Effector memory CD4-positive, alpha-beta T cell (primary cell): Measurements from ENCODE around the gene C1QC.

Source experiments
- DNase-seq, 3 donors: peaks; one replicate each; pipeline ENCODE4 v3.0.0-alpha.2; 2020
- H3K27ac ChIP-seq: 2 replicates; pipeline ENCODE4 v1.7.0; 2013; ENCODE audit warnings: mild to moderate bottlenecking, low read length, moderate library complexity; ENCODE audit not compliant: insufficient read depth, poor library complexity, severe bottlenecking
- H3K27me3 ChIP-seq: replicated peaks from 2 replicates; pipeline ENCODE4 v1.7.0; 2013; ENCODE audit warnings: mild to moderate bottlenecking, low read length; ENCODE audit not compliant: insufficient read depth, control insufficient read depth, poor library complexity, severe bottlenecking
- H3K36me3 ChIP-seq: 2 replicates; pipeline ENCODE4 v1.7.0; 2013; ENCODE audit warnings: mild to moderate bottlenecking, low read length, moderate library complexity; ENCODE audit not compliant: control insufficient read depth, insufficient read depth
- H3K4me1 ChIP-seq: 2 replicates; pipeline ENCODE4 v1.7.0; 2013; ENCODE audit warnings: low read length, mild to moderate bottlenecking; ENCODE audit not compliant: control insufficient read depth, insufficient read depth, poor library complexity, severe bottlenecking
- H3K4me3 ChIP-seq: 2 replicates; pipeline ENCODE4 v1.7.0; 2013; ENCODE audit warnings: low read length, low read depth, mild to moderate bottlenecking; ENCODE audit not compliant: insufficient read depth, poor library complexity, severe bottlenecking
- H3K9me3 ChIP-seq: 2 replicates; pipeline ENCODE4 v1.7.0; 2013; ENCODE audit warnings: mild to moderate bottlenecking, low read length, moderate library complexity; ENCODE audit not compliant: control insufficient read depth
- total RNA-seq, 3 donors: gene quantifications; one replicate each; lab custom pipeline; 2026; lab: John Stamatoyannopoulos, UW

Gene C1QC
- total RNA-seq: 0 reads per million in 3 donors

GRCh38 chr1:22643381-22643780 lies at the start of gene C1QC:
C1QC (plus strand) TSS chr1:22643633; CDS start chr1:22644024, 391 bp downstream.
- DNase-seq: no peak
- H3K27me3 ChIP-seq: peaks cover 6% of the 10 kb centered on the region

GRCh38 chr1:22594396-22594795 lies 49.0 kb upstream of the C1QC start:
- Histone ChIP-seq H3K4me3 (no peak overlapping the region), H3K27me3 (no peaks in the 10 kb centered on the region)

More at GRCh38 chr1:22643381-22643780, at the start of gene C1QC:
- no peaks in the 10 kb centered on the region for H3K9me3 ChIP-seq
- no peak within 1 kb of the TSS for H3K4me3 ChIP-seq
- H3K4me1 ChIP-seq: no peaks in the 10 kb centered on the region
- no peaks in the 10 kb centered on the region for H3K36me3 ChIP-seq
- H3K27ac ChIP-seq: no peak within 1 kb of the TSS

DNA sequence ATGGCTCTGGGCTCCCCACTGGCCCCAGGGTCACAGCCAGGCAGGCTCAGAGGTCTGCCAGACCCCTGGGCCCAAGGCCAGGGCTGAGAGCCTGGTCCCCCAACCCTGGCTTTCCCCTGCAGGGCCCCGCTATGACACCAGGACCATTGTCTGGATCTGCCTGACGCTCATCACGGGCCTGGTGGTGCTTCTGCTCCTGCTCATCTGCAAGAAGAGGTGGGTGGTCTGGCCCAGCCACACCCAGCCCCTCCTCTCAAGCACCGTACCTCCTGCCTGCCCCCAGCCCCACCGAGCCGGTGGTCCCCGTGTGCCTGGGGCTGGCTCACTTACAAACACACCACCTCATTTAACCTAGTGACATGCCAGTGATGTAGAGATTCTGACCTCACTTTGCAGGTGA lies 48.3 kb upstream of the C1QC start:
- DNase-seq: no peak
- Histone ChIP-seq H3K4me3 (no peak overlapping the region), H3K9me3 (no peaks in the 10 kb centered on the region), H3K27ac (no peak overlapping the region), H3K4me1 (no peaks in the 10 kb centered on the region), H3K27me3 (no peaks in the 10 kb centered on the region), H3K36me3 (no peaks in the 10 kb centered on the region)

More at GRCh38 chr1:22594396-22594795, 49.0 kb upstream of the C1QC start:
- no peaks in the 10 kb centered on the region for H3K4me1 ChIP-seq
- no peaks in the 10 kb centered on the region for H3K9me3 ChIP-seq
- no peaks in the 10 kb centered on the region for H3K36me3 ChIP-seq
- H3K27ac ChIP-seq: no peak overlapping the region
- no peak for DNase-seq

- no peak for DNase-seq
- no peaks in the 10 kb centered on the region for H3K27me3 ChIP-seq
- no peaks in the 10 kb centered on the region for H3K9me3 ChIP-seq
- no peaks in the 10 kb centered on the region for H3K36me3 ChIP-seq
- no peaks in the 10 kb centered on the region for H3K4me1 ChIP-seq
- no peak overlapping the region for H3K4me3 ChIP-seq
- no peak overlapping the region for H3K27ac ChIP-seq
These were observed 46.0 kb upstream of the C1QC start for GRCh38 chr1:22597301-22597965.

- Histone ChIP-seq H3K9me3 (no peaks in the 10 kb centered on the region), H3K4me3 (no peak overlapping the region), H3K4me1 (no peaks in the 10 kb centered on the region), H3K36me3 (no peaks in the 10 kb centered on the region), H3K27ac (no peak overlapping the region), H3K27me3 (no peaks in the 10 kb centered on the region)
- DNase-seq: no peak
These were observed 45.4 kb upstream of the C1QC start for GRCh38 chr1:22597996-22598395.

DNA sequence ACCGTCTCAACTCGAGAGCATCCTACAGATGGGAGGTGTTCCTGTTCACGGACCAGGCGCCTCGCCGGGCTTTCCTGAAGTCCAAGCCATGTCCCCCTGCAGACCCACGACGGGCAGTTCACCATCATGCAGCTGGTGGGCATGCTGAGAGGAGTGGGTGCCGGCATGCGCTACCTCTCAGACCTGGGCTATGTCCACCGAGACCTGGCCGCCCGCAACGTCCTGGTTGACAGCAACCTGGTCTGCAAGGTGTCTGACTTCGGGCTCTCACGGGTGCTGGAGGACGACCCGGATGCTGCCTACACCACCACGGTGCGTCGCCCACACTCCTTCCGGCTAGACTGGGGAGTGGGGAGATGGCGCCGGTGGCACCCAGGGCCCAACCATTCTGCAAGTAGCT lies 44.7 kb upstream of the C1QC start:
- Histone ChIP-seq H3K4me1 (no peaks in the 10 kb centered on the region), H3K27ac (no peak overlapping the region), H3K9me3 (no peaks in the 10 kb centered on the region), H3K4me3 (no peak overlapping the region), H3K36me3 (no peaks in the 10 kb centered on the region), H3K27me3 (no peaks in the 10 kb centered on the region)
- no peak for DNase-seq

DNA sequence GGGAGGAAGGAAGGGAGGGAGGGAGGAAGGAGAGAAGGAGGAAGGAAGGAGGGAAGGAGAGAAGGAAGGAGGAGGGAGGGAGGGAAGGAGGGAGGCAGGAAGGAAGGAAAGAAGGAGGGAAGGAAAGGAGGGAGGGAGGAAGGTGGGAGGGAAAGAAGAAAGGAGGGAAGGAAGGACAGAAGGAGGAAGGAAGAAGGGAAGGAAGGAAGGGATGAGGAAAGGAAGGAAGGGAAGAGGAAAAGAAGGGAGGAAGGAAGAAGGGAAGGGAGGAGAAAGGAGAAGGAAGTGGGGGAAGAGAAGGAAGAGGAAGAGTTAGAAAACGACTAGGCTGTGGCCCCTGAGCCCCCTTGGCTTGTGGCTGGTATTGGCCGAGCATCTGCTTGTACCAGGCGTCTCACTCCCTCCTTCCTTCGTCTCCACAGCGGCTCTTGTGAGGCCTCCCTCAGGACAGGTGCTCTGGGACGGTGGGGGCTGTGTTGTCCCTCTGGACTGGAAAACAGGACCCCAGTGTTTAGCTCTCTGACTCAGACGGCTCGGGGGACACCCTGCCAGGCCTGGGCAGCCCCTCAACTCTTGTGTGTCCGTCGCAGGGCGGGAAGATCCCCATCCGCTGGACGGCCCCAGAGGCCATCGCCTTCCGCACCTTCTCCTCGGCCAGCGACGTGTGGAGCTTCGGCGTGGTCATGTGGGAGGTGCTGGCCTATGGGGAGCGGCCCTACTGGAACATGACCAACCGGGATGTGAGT lies 43.2 kb upstream of the C1QC start:
- Histone ChIP-seq H3K27me3 (peaks cover 4% of the 10 kb centered on the region), H3K9me3 (no peaks in the 10 kb centered on the region), H3K27ac (no peak overlapping the region), H3K36me3 (no peaks in the 10 kb centered on the region), H3K4me3 (no peak overlapping the region), H3K4me1 (no peaks in the 10 kb centered on the region)
- DNase-seq: no peak

DNA sequence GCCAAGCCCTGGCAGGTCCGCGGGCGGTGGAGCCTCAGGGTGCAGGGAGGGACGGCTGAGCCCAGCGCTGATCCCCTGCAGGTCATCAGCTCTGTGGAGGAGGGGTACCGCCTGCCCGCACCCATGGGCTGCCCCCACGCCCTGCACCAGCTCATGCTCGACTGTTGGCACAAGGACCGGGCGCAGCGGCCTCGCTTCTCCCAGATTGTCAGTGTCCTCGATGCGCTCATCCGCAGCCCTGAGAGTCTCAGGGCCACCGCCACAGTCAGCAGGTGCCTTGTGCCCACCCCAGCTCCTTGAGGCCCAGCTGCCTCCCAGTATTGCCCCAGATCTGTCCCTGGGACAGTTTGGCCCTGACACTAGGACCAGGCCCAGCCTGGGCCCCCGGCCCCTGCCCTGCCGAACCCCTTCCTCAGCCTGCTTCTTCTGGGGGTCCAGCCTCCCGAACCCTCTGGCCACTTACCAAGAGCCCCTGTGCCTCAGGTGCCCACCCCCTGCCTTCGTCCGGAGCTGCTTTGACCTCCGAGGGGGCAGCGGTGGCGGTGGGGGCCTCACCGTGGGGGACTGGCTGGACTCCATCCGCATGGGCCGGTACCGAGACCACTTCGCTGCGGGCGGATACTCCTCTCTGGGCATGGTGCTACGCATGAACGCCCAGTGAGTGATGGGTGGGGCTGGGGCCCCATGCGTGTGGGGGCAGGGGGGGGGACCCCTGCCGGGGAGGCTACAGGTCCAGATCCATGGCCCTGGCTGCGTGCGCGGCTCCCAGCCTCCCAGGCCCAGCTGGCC lies 42.4 kb upstream of the C1QC start:
- no peak overlapping the region for H3K4me3 ChIP-seq

DNA sequence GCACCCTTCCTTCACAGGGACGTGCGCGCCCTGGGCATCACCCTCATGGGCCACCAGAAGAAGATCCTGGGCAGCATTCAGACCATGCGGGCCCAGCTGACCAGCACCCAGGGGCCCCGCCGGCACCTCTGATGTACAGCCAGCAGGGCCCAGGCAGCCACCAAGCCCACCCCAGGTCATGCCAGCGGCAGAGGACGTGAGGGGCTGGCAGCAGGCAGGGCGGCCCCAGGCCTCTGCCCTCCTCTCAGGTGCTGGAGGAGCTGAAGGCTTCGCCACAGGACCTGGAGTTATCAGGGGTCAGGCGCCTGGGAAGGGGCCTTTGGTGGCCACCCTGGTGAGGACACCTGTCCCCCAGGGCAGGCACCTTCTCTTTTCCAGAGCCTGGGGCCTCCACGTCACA lies 41.8 kb upstream of the C1QC start:
- H3K4me1 ChIP-seq: no peaks in the 10 kb centered on the region
- H3K27ac ChIP-seq: no peak overlapping the region
- no peak for DNase-seq
- H3K9me3 ChIP-seq: no peaks in the 10 kb centered on the region
- H3K27me3 ChIP-seq: peaks cover 4% of the 10 kb centered on the region
- H3K36me3 ChIP-seq: no peaks in the 10 kb centered on the region
- H3K4me3 ChIP-seq: no peak overlapping the region

More for the DNA sequence above, 42.4 kb upstream of the C1QC start:
- Histone ChIP-seq H3K36me3 (no peaks in the 10 kb centered on the region), H3K4me1 (no peaks in the 10 kb centered on the region), H3K27me3 (peaks cover 4% of the 10 kb centered on the region), H3K9me3 (no peaks in the 10 kb centered on the region), H3K27ac (no peak overlapping the region)
- DNase-seq: no peak
